HCEC 1CT (cell line): ENCODE data around the gene PARP12.

ENCODE experiments used
- DNase-seq: peaks from one replicate; pipeline ENCODE4 v3.0.0-alpha.2; 2017

PARP12 gene

DNA sequence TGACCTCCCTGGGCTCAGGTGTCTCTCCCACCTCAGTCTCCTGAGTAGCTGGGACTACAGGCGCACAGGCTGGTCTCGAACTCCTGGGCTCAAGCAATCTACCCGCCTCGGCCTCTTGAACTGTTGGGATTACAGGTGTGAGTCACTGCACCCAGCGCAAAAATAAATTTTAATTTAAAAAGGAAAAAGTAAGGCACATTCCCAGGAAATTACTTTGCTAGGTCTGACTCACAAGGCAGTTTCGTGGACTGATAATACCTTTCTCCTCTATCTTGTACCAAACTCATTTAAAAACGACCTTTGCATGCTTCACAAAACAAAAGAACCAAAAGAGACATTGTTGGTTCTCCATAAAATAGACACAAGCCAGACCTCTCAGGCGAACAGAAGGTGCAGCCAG, 29.7 kb downstream of the PARP12 start:
- peak; percentile 36 for DNase-seq

DNA sequence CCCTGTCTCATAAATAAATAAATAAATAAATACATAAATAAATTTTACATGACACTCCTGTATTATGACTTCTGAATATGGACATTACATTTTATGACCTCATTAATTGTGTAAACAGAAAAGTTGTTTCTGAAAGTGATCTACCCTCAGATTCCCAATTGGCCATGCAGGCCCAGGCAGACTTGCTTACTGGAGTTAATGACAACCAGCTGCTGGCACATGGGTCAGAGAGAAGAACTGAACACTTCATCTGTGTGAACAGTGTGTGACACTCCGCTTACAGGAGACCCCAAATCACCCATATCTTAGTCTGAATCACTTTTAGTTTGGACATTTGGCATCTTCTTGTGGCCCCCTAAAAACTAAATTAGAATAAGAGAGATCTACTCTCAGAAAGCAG, 31.4 kb downstream of the PARP12 start:
- no peak for DNase-seq

DNA sequence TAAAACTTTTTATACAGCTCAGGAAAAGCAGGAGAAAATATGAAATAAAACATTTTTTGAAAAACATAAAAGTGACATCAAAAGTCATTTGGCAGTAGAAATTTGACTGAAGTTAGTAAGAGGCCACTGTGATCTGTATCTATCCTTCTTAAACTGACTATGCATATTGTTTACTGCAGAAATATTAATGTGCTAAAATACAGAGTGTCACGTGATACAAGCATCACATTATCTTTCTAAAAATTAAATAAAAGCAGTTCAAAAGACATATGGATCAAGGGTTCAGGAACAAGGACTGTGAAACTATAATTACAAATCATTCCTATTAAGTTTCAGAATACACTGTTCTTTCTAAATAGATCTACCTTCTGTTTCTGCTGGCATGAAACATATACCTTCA, 33.7 kb downstream of the PARP12 start:
- DNase-seq: no peak

GRCh38 chr7:140028311-140028710, 34.4 kb downstream of the PARP12 start:
- DNase-seq: no peak

GRCh38 chr7:140027858-140028257, 34.9 kb downstream of the PARP12 start:
- no peak for DNase-seq

DNA sequence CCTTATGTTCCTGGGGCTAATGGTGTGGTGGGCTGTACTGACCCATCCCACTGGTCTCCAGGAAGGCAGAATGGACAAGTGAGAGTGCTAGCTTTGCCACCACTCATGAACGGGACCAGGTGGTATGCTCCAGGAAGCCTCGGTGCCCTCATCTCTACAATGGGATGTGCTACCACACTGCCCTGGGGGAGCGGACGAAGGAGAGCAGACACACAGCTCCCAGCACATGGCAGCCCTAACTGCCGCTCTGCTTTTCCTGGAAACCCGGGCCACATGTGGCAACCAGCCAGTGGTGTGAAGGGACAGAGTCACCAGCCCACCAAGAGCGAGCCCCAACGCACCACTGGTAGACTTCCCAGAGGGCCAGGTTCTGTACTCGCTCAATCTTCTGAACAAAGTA, 35.8 kb downstream of the PARP12 start:
- no peak for DNase-seq

GRCh38 chr7:140025814-140026433, 36.8 kb downstream of the PARP12 start:
- no peak for DNase-seq

GRCh38 chr7:140025241-140025640, 37.5 kb downstream of the PARP12 start:
- DNase-seq: no peak

DNA sequence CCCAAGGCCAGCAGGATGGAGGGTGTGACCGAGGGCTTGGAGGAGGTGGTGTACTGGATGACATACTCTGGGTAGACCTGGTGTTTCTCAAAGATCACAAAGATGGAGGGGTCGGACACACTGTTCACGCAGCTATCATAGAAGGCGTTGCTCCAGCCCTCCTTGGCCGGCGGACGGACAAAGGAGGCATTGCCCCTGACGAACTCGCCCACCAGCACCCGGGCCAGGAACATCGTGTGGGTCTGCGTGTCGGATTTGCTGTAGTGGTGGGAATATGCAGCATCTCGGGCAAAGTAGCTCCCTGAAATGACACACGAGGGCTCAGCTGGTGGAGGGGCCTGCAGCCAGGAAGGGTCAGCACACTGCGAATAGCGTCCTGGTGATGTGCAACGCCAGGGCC, 38.2 kb downstream of the PARP12 start:
- no peak for DNase-seq

DNA sequence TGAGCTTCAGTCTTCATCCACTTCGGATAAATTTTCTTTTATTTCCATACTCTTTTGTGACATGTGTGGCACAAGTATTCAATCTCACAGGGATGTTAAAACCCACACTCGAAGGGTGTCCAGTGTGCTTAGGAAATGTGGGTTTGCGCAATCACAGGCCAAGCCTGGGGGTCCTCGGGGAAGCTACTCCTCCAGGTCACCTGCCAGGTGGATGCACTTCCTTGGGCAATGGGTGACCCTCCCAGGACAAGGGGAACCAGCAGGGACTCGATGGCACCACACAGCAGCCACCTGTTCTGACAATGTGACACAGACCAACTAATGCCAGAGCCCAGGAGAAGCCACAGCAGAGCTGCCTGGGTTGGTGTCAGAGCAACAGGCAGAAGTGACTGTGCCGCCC, 39.0 kb downstream of the PARP12 start:
- no peak for DNase-seq

DNA sequence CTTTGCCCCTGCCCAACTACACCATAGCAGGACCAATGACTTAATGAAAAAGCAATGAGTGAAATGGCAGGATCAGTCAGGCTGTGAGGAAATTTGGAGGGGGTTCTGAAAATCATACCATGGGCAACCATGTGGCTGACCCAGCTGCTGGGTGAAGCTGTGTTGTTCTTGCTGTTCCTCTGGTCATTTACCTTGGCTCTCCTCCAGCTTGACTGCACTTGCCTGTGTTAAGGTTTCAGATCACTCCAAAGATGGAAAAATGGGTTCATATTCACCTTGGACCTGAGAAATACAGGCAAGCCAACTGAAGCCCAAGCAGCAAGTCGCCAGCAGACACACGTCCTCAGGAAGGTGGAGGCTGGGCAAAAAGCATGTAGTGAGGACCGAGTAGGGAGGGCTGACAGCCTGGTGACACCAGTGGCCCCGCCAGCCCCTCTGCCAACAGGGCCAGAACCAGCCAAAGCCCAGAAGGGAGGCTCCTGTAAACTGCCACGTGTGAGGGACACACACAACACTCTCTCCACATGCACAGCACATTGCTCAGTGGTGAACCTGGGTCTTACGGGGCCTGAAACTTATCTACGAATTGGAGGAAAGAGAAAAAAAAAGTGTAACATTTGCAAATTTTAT, 40.1 kb downstream of the PARP12 start:
- no peak for DNase-seq

DNA sequence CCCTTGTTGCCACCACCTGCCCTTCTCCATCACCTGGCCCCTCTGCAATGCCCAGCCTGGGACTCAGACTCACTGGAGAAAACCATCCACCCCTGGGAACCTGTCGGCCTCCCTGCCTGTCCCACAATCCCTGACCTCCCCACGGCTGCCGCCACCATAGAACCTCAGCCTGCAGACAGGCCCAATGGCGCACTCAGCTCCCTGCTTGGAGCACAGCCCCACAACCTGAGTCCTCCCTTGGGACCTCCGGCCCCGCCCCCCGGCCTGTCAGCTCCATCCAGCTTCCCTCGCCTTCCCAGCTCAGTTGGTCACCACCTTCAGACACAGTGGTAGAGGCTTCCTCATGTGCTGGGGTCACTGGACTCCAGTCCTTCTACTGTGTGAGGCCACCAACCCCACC, 41.1 kb downstream of the PARP12 start:
- DNase-seq: no peak

DNA sequence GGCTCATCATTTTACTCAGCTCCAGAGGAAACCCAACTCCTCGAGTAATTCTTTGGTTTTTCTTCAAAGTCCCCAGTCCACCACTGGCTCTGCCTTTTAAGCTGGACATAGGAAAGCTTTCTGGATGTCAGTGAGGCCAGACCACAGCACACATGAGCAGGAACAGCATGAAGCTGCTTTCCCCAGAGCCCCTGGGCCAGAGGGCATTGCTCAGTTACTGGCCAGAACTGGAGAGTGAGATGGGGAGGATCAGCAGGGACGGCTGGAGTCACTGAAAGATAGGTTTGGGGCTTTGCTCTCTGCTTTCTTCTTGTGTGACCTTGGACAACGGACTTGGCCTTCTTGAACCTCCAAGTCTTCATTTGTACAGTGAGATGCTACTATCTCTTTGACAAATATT, 43.1 kb downstream of the PARP12 start:
- DNase-seq: no peak

DNA sequence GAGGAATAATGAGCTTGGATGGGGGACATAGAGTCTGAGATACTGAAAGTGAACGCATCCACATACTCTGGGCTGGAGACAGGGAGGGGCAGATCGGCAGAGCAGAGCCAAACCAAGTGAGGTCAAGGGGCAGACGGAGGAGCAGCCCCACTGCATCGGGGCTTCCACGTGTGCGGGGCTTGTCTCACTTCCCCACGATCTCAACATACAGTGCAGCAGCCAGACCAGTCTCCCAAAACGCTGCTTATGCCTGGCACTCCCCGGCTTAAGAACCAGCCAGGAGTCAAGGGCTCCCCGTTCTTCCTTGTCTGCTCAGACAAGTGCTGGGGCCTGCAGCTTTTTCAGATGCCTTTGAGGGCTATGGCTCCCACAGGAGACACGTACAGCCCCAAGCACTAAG, 43.6 kb downstream of the PARP12 start:
- no peak for DNase-seq

GRCh38 chr7:140018125-140019043, 44.4 kb downstream of the PARP12 start:
- DNase-seq: no peak

DNA sequence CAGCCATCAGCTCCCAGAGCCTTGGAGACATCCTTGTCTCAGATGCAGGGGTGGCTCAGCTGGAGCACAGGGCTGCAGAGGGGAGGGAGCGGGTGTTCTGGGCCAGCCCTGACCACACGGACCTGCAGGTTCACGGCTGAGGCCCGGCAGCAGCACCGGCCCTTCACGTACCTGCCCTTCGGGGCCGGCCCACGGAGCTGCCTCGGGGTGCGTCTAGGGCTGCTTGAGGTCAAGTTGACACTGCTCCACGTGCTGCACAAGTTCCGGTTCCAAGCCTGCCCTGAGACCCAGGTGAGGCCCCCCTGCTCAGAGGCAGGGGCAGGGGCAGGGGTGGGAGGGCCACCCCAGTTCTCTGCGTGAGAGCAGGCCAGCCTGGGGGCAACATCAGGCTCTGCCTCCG, 45.2 kb downstream of the PARP12 start:
- no peak for DNase-seq

DNA sequence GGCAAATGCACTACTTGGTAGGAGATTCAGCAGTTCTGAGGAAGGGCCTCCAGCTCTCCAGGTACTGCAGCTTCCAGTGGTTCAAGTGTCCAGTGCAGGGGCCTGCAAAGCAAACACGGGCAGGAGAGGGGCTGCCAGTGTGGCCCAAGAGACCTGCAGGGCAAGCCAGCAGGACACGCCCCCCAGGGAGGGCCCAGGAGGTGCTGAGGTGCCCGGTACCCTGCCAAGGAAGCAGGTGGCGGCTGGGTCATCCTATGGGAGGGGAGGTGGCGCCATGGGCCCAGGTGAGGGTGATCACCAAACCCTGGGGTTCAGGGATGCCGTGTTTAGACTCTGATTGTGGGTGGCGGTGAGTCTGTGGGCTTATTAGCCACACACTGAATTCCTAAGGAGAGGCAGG, 45.7 kb downstream of the PARP12 start:
- no peak for DNase-seq

GRCh38 chr7:140016540-140016939, 46.2 kb downstream of the PARP12 start:
- DNase-seq: no peak

DNA sequence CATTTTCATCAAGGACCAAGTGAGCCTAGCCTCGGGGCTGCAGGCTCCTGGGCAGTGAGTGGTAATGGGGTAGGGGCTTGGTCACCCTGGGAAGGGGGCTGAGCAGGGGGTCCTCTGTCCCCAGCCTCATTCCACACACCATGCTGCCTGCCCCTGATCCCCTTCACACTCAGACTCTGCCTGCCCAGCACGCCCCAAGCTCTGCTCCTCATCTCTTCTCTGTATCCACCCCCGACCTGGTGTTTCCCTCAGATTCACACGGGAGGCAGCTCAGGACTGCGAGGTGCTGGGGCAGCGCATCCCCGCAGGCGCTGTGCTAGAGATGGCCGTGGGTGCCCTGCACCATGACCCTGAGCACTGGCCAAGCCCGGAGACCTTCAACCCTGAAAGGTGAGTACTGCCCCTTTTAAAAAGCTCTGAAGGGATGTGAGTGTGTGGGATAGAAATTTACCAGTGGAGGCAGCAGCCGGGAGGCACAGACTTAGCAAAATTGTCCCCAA, 47.2 kb downstream of the PARP12 start:
- no peak for DNase-seq

- no peak for DNase-seq
Measured at GRCh38 chr7:140014123-140014522, 48.6 kb downstream of the PARP12 start.

GRCh38 chr7:140013676-140014075, 49.1 kb downstream of the PARP12 start:
- DNase-seq: no peak

- DNase-seq: no peak
Measured at GRCh38 chr7:140010194-140010895, 52.4 kb downstream of the PARP12 start.

GRCh38 chr7:140009735-140010134, 53.0 kb downstream of the PARP12 start:
- DNase-seq: no peak
